ENCODE measurements around the gene MYO5C.
A peak's percentile ranks its signal among the peaks of the same experiment; 100 is the strongest.

MYO5C gene

DNA sequence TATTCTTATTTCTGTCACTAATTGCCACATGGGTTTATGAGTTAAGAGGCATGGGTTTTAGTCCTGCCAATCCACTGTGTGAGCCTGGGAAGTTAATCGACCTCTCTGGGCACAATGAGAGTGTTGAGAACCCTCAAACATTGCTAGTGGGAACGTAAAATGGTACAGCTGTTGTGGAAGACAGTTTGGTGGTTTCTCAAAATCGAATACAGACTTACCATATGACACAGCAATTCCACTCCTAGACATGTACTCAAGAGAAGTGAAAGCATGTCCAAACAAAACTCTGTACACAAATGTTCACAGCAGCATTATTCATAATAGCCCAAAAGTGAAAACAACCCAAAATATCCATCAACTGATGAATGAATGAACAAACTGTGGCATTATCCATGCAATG lies 98.7 kb downstream of the MYO5C start:
- Histone ChIP-seq H3K36me3 (ENCODE audit: control insufficient read depth, insufficient read depth, low read length, severe bottlenecking) (no peaks in the 10 kb centered on the region), H3K4me1 (ENCODE audit: control insufficient read depth, insufficient read depth, low read length) (no peaks in the 10 kb centered on the region), H3K9me3 (ENCODE audit: control insufficient read depth, low read length) (no peaks in the 10 kb centered on the region), H3K27me3 (replicated peaks; ENCODE audit: control insufficient read depth, insufficient read depth, low read length) (no peaks in the 10 kb centered on the region), H3K9ac (ENCODE audit: low read length) (no peak overlapping the region), H3K4me3 (ENCODE audit: low read length) (no peak overlapping the region)
- no peak for DNase-seq (ENCODE audit: low read depth)

DNA sequence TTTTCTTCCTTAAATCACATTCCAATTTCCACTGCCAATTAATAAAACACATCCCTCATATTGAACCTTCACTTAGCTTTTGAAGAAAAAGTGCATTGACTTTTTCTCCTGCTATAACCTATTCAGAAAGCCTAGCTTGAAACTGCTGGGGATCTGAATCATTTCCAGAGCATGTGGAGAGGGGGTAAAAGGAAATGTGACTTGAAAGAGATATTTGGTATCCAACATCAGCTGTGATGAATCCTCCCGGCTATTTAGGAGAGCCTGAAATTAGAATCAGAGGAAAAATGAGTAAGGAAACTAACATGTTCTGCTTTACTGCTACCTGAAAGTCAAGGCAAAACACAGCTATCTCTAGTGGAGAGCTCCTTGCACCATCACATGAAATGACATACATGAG lies 101.8 kb downstream of the MYO5C start:
- H3K4me1 ChIP-seq (ENCODE audit: control insufficient read depth, insufficient read depth, low read length), result no peaks in the 10 kb centered on the region
- no peaks in the 10 kb centered on the region for H3K9me3 ChIP-seq (ENCODE audit: control insufficient read depth, low read length)
- DNase-seq (ENCODE audit: low read depth), result no peak
- H3K27me3 ChIP-seq (replicated peaks; ENCODE audit: control insufficient read depth, insufficient read depth, low read length), result no peaks in the 10 kb centered on the region
- H3K36me3 ChIP-seq (ENCODE audit: control insufficient read depth, insufficient read depth, low read length, severe bottlenecking), result no peaks in the 10 kb centered on the region
- H3K4me3 ChIP-seq (ENCODE audit: low read length), result no peak overlapping the region
- no peak overlapping the region for H3K9ac ChIP-seq (ENCODE audit: low read length)

DNA sequence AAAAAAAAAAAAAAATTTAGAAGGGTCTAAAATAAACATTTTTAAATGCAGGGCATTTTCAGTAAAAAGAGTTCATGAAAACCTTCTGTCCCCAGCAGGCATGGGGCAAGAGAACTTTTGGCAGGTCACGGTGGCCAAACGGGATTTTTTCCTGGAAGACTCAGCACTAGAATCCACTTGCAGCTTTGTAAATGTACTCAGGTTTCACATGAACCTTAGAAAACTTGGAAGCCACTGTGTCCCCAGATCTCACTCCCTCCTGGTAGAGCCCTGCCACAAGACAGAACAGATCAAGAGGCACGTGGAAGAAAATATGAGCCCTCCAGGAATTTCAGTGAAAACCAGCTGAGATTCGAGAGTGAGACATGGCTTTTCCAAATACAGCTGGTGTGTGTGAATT lies 102.3 kb downstream of the MYO5C start:
- Histone ChIP-seq H3K9ac (ENCODE audit: low read length) (no peak overlapping the region), H3K9me3 (ENCODE audit: control insufficient read depth, low read length) (no peaks in the 10 kb centered on the region), H3K4me1 (ENCODE audit: control insufficient read depth, insufficient read depth, low read length) (no peaks in the 10 kb centered on the region), H3K4me3 (ENCODE audit: low read length) (no peak overlapping the region), H3K36me3 (ENCODE audit: control insufficient read depth, insufficient read depth, low read length, severe bottlenecking) (no peaks in the 10 kb centered on the region), H3K27me3 (replicated peaks; ENCODE audit: control insufficient read depth, insufficient read depth, low read length) (no peaks in the 10 kb centered on the region)
- DNase-seq (ENCODE audit: low read depth), result no peak

DNA sequence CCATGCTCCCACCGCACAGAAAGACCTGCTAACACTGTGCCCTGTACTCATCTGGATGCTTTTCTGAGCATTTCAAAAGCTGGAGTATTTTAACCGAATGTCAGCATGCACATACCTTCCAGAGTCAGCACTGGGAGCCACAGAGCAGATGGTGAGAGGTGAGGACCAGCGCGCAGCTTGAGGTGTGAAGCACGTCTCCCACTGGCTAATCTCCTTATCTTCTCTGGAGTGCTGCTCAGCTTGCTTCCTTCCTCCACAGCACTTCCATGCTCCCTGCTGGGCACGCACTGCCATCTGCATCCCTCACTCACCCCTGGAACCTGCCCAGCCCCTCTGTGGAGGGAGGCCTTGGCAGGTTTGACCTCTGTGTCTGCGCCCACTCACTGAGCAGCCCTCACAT lies 104.4 kb downstream of the MYO5C start, which contains the start of gene GNB5:
GNB5 (minus strand) TSS at position 186 of the 400 bp plus-strand sequence. CDS start 6,716 bp downstream, outside the sequence.
- H3K36me3 ChIP-seq (ENCODE audit: control insufficient read depth, insufficient read depth, low read length, severe bottlenecking), result no peaks in the 10 kb centered on the region
- H3K9ac ChIP-seq (ENCODE audit: low read length), result no peak within 1 kb of the TSS
- H3K4me1 ChIP-seq (ENCODE audit: control insufficient read depth, insufficient read depth, low read length), result peaks cover 7% of the 10 kb centered on the region
- no peaks in the 10 kb centered on the region for H3K27me3 ChIP-seq (replicated peaks; ENCODE audit: control insufficient read depth, insufficient read depth, low read length)
- DNase-seq (ENCODE audit: low read depth), result no peak
- no peaks in the 10 kb centered on the region for H3K9me3 ChIP-seq (ENCODE audit: control insufficient read depth, low read length)
- no peak within 1 kb of the TSS for H3K4me3 ChIP-seq (ENCODE audit: low read length)

DNA sequence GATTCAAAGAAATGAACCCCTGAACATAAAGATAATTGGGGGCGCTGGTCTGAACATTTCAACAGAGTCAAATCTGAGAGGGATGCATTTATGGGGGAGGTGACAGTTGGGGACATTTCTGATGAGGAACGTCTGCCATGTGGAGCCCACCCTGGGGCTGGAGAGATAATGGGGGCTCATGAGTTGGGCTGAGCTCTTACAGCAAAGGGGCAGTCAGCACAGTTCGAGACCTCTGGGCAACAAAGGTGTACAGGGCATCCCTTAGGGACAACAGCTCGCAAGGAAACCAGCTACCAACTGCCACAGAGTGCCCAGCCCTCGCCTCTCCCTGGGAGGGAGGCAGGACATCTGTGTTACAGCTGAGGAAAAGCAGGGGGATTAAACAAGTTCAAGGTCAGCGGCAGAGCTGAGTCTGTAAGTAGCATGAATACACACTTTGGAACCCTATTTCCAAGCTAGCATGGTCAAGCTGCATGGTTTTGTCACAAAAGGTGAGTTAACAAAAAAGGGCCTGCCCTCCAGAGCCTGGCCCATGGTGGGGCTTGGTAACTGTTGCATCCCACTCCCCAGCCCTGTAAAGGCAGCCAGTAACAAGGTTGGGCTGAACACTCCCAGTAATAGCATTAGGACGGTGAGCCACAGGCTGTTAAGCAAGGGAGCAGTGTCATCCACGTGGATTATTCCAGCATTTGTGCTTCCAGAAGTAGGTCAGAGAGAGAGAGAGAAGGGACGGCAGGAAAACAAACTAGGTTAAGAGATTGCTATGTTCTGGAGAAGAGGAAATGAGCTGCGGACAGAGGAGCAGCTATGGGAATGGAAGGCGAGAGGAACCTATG lies 108.7 kb downstream of the MYO5C start:
- Histone ChIP-seq H3K4me3 (ENCODE audit: low read length) (no peak overlapping the region), H3K9ac (ENCODE audit: low read length) (no peak overlapping the region), H3K4me1 (ENCODE audit: control insufficient read depth, insufficient read depth, low read length) (peaks cover 7% of the 10 kb centered on the region), H3K36me3 (ENCODE audit: control insufficient read depth, insufficient read depth, low read length, severe bottlenecking) (no peaks in the 10 kb centered on the region), H3K9me3 (ENCODE audit: control insufficient read depth, low read length) (no peaks in the 10 kb centered on the region), H3K27me3 (replicated peaks; ENCODE audit: control insufficient read depth, insufficient read depth, low read length) (no peaks in the 10 kb centered on the region)
- DNase-seq (ENCODE audit: low read depth), result no peak

DNA sequence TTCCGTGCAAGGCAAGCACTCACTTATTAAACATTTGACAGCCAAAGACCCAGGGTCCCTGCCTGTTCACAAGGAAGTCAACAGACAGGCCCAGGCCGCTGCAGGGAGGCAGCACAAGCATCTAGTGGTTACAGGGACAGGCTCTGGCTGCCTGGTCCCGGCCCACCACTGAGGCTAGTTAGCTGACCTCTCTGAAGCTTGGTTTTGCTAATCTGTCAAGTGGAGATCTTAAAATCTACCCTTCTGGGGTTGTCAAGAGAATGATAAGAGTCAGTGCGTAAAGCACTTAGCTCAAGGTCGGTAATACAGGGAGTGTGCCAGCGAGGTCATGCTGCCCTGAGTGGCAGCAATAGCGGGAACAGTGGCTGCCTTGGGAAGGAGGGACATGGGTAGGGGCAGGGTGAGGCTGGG lies 110.4 kb downstream of the MYO5C start:
- no peak for DNase-seq (ENCODE audit: low read depth)
- Histone ChIP-seq H3K36me3 (ENCODE audit: control insufficient read depth, insufficient read depth, low read length, severe bottlenecking) (no peaks in the 10 kb centered on the region), H3K27me3 (replicated peaks; ENCODE audit: control insufficient read depth, insufficient read depth, low read length) (no peaks in the 10 kb centered on the region), H3K4me3 (ENCODE audit: low read length) (no peak overlapping the region), H3K4me1 (ENCODE audit: control insufficient read depth, insufficient read depth, low read length) (peaks cover 7% of the 10 kb centered on the region), H3K9ac (ENCODE audit: low read length) (no peak overlapping the region), H3K9me3 (ENCODE audit: control insufficient read depth, low read length) (no peaks in the 10 kb centered on the region)

DNA sequence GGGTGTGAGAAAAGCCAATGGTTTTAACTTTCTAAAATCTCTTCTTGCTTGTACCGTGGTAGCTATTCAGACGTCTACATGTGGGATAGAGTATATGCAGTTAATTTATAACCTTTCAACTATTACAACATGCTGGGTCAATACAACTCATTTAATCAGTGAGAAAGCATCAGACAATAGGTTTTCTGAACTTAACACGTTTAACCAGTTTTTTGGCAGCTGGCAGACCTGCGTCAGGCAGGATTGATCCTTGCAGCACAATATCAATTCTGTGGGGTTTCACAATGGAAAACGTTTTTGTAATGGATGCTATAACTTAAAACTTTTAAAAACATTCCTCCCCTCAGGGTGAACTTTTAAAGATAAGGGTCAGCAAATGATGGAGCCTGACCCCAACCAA lies 110.9 kb downstream of the MYO5C start:
- no peak for DNase-seq (ENCODE audit: low read depth)
- Histone ChIP-seq H3K4me1 (ENCODE audit: control insufficient read depth, insufficient read depth, low read length) (peaks cover 7% of the 10 kb centered on the region), H3K4me3 (ENCODE audit: low read length) (no peak overlapping the region), H3K36me3 (ENCODE audit: control insufficient read depth, insufficient read depth, low read length, severe bottlenecking) (no peaks in the 10 kb centered on the region), H3K9ac (ENCODE audit: low read length) (no peak overlapping the region), H3K27me3 (replicated peaks; ENCODE audit: control insufficient read depth, insufficient read depth, low read length) (no peaks in the 10 kb centered on the region), H3K9me3 (ENCODE audit: control insufficient read depth, low read length) (no peaks in the 10 kb centered on the region)

DNA sequence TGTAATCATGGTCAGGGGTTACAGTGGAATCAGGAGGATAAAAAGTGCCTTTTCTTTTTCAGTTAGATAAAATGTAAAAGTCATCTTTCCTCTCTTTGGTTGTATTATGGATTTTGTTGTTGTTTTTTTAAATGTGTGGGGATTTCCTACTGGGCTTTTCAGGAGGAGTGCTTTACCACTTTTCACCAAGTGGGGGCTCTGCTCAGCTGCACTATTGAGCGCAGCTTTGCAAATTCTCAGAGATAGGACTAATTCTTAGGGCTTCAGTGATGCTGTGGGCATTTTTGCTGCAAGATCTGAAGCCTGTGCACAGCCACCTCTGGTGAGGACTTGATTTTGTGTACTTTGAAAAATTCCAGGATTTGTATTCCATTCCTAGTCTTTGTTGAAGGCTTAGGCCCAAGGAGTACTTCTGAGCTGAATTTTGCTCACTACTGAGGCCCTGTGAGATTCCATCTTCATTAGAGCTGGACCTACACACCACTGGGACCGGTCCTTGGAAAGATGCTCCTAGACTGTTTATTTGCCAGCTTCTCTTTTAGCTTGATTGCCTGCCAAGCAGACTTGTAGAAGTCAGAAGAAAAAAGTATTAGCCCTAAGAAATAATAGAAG lies 111.9 kb downstream of the MYO5C start:
- H3K9me3 ChIP-seq (ENCODE audit: control insufficient read depth, low read length), result no peaks in the 10 kb centered on the region

DNA sequence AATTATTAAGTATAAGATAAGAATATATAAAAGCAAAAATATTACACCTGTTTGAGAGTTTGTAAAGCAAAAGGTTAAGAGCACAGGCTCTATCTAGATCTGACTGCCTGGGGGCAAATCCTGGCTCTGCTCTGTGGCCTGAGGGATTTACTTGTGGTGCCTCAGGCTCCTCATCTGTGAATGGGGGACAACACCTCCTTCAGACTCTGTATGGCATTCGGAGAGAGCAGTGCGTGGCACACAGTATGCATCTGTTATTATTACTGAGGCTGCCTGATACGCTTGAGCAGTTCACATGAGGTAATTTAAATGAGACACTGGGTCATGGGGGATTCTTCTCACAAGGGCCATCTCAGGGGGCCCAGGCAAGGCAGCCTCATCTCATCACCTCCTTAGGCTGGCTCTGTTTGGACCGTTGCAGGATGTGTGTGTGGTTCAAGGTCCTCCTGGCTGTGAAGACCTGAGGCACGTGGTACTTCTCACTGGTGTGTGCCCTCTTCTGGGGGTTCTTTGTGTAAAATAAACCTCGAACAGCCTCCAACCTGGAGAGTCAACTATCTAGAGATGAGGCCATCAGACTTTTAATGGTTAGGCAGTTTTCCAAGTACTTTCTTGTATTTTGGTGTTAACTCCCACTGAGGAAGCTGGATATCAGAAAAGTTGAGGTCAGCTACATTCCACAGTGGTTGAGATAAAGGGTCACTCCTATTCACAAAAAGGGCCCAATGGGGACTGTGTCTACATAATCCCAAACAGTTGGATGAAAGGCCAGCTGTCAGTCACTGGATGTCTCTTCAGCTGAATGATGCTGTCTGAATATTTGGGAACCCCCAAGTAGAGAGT lies 113.4 kb downstream of the MYO5C start:
- Histone ChIP-seq H3K27me3 (replicated peaks; ENCODE audit: control insufficient read depth, insufficient read depth, low read length) (no peaks in the 10 kb centered on the region), H3K36me3 (ENCODE audit: control insufficient read depth, insufficient read depth, low read length, severe bottlenecking) (no peaks in the 10 kb centered on the region), H3K9ac (ENCODE audit: low read length) (no peak overlapping the region), H3K4me1 (ENCODE audit: control insufficient read depth, insufficient read depth, low read length) (peaks cover 5% of the 10 kb centered on the region), H3K4me3 (ENCODE audit: low read length) (no peak overlapping the region), H3K9me3 (ENCODE audit: control insufficient read depth, low read length) (no peaks in the 10 kb centered on the region)
- no peak for DNase-seq (ENCODE audit: low read depth)

More for the DNA sequence above, 111.9 kb downstream of the MYO5C start:
- Histone ChIP-seq H3K9ac (ENCODE audit: low read length) (no peak overlapping the region), H3K36me3 (ENCODE audit: control insufficient read depth, insufficient read depth, low read length, severe bottlenecking) (no peaks in the 10 kb centered on the region), H3K27me3 (replicated peaks; ENCODE audit: control insufficient read depth, insufficient read depth, low read length) (no peaks in the 10 kb centered on the region), H3K4me1 (ENCODE audit: control insufficient read depth, insufficient read depth, low read length) (peaks cover 7% of the 10 kb centered on the region), H3K4me3 (ENCODE audit: low read length) (no peak overlapping the region)
- peak; percentile 69 for DNase-seq (ENCODE audit: low read depth)

DNA sequence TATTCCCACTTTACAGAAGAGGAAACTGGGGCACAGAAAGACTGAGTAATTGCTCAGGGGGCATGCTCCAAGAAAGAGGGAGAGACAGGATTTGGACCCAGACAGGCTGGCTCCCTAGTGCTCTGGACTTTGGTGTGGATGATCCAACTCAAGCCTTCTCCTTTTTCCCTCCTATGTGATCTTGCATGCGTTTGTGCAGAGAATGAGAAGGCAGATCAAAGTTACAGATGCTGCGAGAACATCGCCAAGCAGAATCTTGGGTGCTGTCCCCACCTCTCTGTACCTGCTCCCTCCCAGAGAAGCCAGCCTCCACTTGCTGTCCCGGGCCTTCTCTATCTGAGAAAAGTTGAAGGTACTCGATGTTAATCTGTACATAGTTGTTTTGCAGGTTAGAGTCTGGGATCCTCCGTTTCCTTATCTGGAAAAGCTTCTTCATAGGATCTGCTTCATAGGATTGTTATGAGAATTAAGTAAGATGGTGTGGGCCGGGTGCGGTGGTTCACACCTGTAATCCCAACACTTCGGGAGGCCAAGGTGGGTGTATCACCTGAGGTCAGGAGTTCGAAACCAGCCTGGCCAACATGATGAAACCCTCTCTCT lies 114.7 kb downstream of the MYO5C start:
- no peak overlapping the region for H3K4me3 ChIP-seq (ENCODE audit: low read length)
- H3K9ac ChIP-seq (ENCODE audit: low read length), result no peak overlapping the region
- DNase-seq (ENCODE audit: low read depth), result no peak

More for the DNA sequence above, 114.7 kb downstream of the MYO5C start:
- Histone ChIP-seq H3K36me3 (ENCODE audit: control insufficient read depth, insufficient read depth, low read length, severe bottlenecking) (no peaks in the 10 kb centered on the region), H3K4me1 (ENCODE audit: control insufficient read depth, insufficient read depth, low read length) (no peaks in the 10 kb centered on the region), H3K9me3 (ENCODE audit: control insufficient read depth, low read length) (no peaks in the 10 kb centered on the region), H3K27me3 (replicated peaks; ENCODE audit: control insufficient read depth, insufficient read depth, low read length) (no peaks in the 10 kb centered on the region)

Measured in adipocyte (in vitro differentiated cells).